ENCODE results near the gene RFTN2.

- TF ChIP-seq CTCF (IDR thresholded peaks at IDR 0.05; ENCODE audit: low read length) (no peak), EZH2 (IDR thresholded peaks at IDR 0.05; ENCODE audit: borderline replicate concordance, low read length) (no peak)
These were observed 115.2 kb downstream of the RFTN2 start for GRCh38 chr2:197560146-197560665.
